ENCODE data around the gene BCR.

BCR gene

DNA sequence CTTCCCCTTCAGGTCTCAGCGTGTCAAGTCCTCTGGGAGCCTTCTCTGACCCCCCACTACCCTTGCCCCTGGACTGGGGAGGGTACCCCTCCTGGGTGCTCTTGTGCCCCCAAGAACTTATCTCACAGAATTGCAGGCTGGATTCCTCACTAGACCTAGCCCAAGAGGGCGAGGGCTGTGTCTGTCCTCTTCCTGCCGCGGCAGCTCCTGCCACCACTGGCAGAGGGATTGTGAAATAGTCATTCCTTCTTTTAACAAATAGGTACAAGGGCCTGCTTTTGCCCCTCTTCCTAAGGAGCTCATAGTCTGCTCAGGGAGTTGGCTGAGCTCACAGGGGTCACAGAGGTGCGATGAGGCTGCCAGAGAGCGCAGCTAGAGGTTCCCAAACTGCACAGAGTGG lies 29.5 kb upstream of the BCR start:
- DNase-seq (ENCODE audit: low read depth), result no peak
- in situ Hi-C loops (cut with HindIII; ENCODE audit: low sequenced_read_pairs), result no loop called here
- TF ChIP-seq CTCF (IDR thresholded peaks at IDR 0.05; ENCODE audit: low read depth, low read length, missing control alignments), result no peak
- no peak overlapping the region for H3K4me3 ChIP-seq (ENCODE audit: low read depth, low read length)

- in situ Hi-C loops (cut with HindIII; ENCODE audit: low sequenced_read_pairs), result no loop called here
- no peak for DNase-seq (ENCODE audit: low read depth)
- no peak for TF ChIP-seq CTCF (IDR thresholded peaks at IDR 0.05; ENCODE audit: low read depth, low read length, missing control alignments)
- no peak overlapping the region for H3K4me3 ChIP-seq (ENCODE audit: low read depth, low read length)
These were observed 28.5 kb upstream of the BCR start for GRCh38 chr22:23151827-23152226.

GRCh38 chr22:23152238-23153114 lies 27.8 kb upstream of the BCR start:
- no peak for TF ChIP-seq CTCF (IDR thresholded peaks at IDR 0.05; ENCODE audit: low read depth, low read length, missing control alignments)
- H3K4me3 ChIP-seq (ENCODE audit: low read depth, low read length), result no peak overlapping the region
- in situ Hi-C loops (cut with HindIII; ENCODE audit: low sequenced_read_pairs), result no loop called here
- no peak for DNase-seq (ENCODE audit: low read depth)

DNA sequence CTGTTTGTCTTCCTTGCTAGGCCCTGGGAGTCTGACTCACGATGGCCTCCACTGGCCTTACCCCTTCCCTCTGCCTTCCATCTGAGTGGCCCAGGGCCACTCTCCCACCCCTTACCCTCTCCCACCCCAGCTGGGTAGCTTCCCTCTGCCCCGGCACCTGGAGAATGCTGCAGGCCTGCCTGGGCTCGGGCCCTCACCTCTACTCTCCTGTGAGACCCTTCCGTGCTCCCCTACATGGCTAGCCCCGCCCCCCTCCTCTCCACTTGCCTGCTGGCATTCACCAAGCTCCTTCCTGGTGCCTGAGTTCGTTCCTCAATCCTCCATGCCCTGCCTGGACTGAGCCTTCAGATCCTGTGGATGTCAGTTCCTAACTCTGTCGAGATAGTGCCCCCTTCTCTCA lies 26.3 kb upstream of the BCR start:
- DNase-seq (ENCODE audit: low read depth), result no peak
- no peak for TF ChIP-seq CTCF (IDR thresholded peaks at IDR 0.05; ENCODE audit: low read depth, low read length, missing control alignments)
- H3K4me3 ChIP-seq (ENCODE audit: low read depth, low read length), result no peak overlapping the region
- in situ Hi-C loops (cut with HindIII; ENCODE audit: low sequenced_read_pairs), result no loop called here

DNA sequence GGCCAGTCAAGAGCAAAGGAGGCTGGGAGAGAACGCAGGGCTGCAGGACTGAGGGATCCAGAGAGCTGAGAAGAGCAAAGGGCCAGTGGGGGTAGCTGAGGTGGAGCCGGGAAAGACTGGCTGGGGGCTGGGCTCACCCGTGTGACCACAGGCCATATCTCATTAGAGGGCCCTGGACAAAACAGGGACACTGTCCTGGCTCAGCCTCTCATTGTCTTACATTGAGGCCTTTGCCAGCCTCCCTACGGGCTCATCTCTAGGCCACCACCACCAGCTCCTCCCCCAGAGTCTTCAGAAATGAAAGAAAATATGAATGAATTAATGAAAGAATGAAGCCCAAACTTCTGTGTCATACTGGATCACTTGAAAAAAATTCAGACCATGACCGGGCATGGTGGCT lies 25.8 kb upstream of the BCR start:
- TF ChIP-seq CTCF (IDR thresholded peaks at IDR 0.05; ENCODE audit: low read depth, low read length, missing control alignments), result no peak
- H3K4me3 ChIP-seq (ENCODE audit: low read depth, low read length), result no peak overlapping the region
- in situ Hi-C loops (cut with HindIII; ENCODE audit: low sequenced_read_pairs), result no loop called here
- no peak for DNase-seq (ENCODE audit: low read depth)

DNA sequence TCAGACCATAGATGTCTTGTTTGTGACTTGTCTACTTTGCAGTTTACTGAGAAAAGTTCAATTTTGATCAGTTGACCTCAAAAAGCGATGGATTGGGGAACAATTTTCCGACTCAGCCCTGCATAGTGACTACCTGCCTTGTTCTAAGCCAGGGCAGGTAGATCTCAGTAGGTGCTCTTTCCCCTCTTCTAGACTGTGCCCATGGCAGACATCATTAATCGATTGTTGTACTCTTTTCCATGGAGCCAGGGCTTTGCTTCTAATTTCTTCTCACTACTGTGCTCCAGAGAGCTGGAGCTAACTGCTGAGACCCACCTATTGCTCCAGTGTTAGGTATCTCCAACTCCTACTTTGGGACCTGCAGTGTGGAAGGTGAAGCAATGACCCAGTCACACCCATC lies 25.2 kb upstream of the BCR start:
- in situ Hi-C loops (cut with HindIII; ENCODE audit: low sequenced_read_pairs), result no loop called here

More for the DNA sequence above, 25.2 kb upstream of the BCR start:
- TF ChIP-seq CTCF (IDR thresholded peaks at IDR 0.05; ENCODE audit: low read depth, low read length, missing control alignments), result no peak
- H3K4me3 ChIP-seq (ENCODE audit: low read depth, low read length), result no peak overlapping the region
- no peak for DNase-seq (ENCODE audit: low read depth)

Measured in astrocyte of the cerebellum (primary cell).